GM21786 (cell line): ENCODE results near the gene RALGPS1.
"Not testable (repeated sequence)": the region's sequence is repeated elsewhere in the genome, so short reads cannot be mapped to it uniquely, and the experiment has no call there.

Experiments
- ATAC-seq: cut with Tn5 transposase; IDR thresholded peaks from one replicate; pipeline ENCODE4 v1.9.1; 2021; ENCODE audit not compliant: unreplicated experiment

Gene RALGPS1

GRCh38 chr9:127168756-127169574 is 254.4 kb downstream of the RALGPS1 start:
- ATAC-seq, result no peak

GRCh38 chr9:127169575-127169883 is 254.9 kb downstream of the RALGPS1 start:
- no peak for ATAC-seq

DNA sequence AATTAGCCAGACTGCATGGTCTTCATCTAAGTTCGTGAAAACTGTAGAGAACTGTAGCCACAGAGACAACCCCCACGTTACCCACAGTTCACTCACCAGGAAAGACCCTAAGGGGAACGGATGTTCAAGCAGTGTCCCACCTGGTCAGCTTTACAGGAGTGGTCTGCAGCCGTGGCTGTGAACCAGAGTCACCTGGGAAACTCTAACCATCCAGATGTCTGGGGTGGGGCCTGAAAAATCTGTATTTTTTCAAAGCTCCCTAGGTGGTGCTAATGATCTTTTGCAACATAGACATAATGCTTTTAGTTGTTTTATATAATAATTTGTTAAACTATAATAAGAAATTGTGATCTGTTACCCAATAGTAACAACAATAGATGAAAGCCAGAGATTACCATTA is 255.5 kb downstream of the RALGPS1 start:
- no peak for ATAC-seq

DNA sequence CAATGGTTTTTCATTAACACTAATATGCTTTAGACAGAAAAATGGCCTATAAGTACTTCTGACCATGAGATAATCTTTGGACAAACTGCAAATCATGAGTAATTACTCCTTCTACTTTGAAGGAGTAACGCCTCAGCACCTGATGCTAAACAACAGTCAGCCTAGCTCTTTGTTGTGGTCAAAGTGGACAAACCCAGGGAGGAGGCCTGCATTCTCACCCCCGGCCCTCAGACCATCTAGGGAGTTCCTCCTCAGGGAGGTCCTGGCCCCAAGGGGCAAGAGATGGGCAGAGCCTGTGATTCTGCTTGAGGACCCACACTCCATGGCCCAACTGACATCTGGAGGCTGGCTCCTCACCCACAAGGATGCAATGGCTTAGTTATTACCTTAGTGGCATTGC is 256.1 kb downstream of the RALGPS1 start:
- ATAC-seq, result no peak

DNA sequence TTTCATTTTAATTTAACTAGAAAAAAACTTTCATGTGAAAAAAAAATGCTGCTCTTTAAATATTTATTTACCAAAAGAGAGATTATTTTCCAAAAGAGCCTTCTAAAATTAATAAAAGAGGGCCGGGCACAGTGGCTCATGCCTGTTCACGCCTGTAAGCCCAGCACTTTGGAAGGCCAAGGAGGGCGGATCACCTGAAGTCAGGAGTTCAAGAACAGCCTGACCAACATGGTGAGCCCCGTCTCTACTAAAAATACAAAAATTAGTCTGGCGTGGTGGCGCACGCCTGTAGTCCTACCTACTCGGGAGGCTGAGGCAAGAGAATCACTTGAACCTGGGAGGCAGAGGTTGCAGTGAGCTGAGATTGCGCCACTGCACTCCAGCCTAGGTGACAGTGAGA is 256.8 kb downstream of the RALGPS1 start:
- ATAC-seq, result not testable (repeated sequence)

GRCh38 chr9:127172066-127172707 is 257.6 kb downstream of the RALGPS1 start:
- ATAC-seq, result no peak

DNA sequence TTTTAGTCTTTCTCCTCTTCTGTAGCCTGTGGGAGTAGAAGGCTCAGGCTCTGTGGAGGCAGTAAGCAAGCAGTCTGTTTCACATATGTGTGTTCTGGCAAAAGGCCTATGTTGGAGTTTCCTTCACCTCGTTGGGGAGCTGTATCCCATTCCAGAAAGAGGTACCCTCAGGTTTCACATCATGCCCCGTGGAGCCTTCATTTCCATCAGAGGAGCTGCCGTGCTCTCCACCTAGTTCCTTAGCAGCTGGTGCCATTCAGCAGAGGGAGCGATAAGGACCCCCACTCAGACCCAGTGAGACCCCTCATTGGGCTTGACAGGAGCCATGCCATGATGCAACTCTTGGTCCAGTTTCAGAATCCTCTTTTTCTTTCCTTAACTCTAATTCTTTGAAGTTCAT is 258.5 kb downstream of the RALGPS1 start:
- ATAC-seq, result no peak

DNA sequence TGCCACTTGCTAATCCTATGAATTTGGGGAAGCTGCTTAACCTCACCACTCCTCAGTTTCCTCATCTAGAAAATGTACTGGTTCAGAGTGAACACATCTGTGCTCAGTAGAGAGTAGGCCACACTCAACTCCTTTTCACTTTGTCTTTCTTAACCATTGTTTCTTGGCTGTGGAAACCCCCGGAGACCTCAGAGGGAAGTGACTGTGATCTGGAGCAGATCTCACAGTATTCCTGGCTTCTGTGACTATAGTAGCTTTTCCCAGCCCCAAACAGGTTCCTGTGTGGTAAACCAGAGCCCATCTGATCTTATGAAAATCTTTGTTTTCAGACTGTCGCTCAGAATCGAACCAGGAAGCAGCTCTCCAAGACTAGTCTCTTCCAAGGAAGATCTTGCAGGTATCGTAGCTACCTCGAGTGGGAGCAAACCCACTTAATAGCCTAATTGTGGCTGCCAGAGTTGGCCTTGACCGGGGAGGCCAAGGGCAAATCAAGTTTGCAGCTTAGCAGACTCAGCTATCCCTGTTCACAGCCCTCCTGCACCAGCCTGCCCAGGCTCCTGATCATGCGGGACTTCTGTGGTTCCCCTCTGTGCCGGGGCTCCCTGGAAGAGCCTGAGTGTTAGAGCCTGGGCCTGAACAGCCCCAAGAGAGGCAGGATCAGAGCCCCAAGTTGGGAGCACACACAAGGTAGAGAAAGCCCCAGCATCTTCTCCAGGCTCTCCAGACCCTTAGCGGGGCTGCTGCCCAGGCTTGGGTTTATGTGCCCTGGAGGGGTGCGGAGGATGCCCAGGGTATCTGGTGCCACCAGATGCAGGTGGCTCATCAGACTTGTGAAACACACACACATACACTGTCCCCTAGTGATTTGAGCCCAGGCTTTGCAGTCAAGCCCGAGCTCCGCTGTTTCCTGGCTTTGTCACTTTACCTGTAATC is 260.1 kb downstream of the RALGPS1 start:
- ATAC-seq, result no peak

DNA sequence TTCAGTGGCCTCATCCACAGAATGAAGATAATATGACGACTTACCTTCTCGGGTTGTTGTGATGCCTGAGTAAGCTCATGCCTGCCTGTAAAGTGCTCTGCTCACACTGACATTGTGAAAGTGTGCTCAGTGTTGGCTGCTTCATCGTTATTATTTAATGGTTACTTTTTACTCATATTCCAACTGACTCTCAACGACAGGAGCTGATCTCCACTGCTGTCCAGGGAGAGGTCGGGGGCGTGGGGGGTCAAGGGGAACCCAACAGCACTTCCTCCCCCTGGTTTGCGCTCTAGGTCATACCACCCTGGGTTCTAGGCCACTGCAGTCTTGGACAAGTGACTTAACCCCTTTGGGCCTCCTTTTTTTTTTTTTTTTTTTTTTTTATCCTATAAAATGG is 260.7 kb downstream of the RALGPS1 start:
- no peak for ATAC-seq

DNA sequence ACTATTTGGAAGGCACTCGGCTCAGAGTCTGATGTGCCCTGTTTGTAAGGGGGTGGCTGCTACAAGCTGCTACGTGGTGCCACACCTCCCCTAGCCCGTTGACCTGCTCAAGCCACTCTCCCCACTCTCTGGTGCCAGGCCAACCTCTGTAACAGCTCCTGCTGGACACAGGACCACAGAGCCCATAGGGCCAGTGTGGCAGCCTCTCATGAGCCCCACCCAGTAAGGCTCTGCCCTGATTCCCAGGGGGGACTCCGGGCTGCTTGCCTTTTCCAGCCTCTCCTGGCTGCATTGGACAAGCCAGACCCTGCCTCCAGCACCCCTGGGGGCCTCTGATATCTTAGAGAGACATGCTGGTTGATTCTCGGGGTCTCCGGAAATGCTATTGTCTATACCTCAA is 261.2 kb downstream of the RALGPS1 start:
- ATAC-seq, result no peak

DNA sequence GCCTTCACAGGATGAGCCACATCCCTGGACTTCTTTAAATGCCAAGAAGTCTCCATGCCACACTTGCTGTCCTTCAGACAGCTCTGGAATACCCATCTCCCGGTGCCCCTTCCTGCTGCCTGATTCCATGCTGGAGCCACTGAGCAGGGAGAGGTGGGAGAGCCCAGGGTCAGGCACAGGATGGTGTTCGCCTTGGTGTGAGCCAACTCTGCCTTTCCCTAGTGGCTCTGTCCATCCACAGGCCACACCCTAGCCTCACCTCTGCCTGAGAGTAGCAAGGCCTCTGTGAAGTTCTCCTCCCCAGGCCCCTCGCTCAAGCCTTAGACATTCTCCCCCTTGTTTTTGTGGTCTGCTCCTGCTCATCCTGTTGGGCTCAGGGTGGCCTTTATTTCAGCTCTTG is 262.0 kb downstream of the RALGPS1 start:
- no peak for ATAC-seq

- ATAC-seq, result no peak
Observed at GRCh38 chr9:127177231-127177630, 262.6 kb downstream of the RALGPS1 start.

- ATAC-seq, result no peak
Observed at GRCh38 chr9:127177665-127178265, 263.2 kb downstream of the RALGPS1 start.

DNA sequence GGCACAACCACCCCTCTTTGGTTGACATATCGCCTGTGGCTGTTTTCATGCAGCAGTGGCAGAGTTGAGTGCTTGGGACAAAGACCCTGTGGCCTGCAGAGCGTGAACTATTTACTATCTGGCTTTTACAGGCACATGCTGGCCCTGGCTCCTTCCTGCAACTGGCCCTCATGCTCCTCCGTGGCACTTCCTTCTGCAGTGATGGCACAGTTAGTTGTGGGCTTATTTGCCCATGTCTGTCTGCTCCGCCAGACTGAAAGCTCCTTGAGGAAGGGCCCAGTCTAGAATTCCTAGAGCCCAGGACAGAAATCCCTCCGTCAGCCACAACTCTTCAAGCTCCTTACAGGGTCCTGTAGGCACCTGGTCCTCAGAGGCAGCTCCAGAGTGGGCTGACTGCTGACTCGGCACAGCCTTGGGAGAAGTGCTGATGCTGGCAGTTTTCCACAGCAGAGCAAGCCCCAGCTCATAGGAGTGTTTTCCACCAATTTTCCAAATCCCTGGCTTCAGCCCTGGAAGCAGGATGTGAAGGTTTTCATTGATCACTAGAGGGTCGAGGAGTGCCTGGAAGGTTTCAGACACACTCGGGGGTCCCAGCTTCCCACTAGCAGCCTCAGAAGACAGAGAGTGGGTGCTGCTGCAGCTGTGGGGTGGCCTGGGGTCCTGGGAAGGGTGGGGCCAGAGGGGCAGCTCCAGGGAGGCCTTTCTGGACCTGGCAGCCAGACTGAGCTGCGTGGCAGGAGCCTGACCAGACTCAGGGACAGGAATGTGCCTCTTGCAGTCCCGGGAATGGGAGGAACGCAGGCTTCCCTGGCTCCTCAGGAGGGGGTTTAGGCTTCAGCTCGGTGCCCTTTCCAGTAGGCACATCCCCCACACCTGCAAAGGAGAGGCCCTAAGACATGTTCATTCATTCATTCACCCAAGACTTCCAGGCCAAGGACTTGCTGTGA is 264.4 kb downstream of the RALGPS1 start:
- no peak for ATAC-seq

- no peak for ATAC-seq
Observed at GRCh38 chr9:127179633-127180441, 265.3 kb downstream of the RALGPS1 start.

- ATAC-seq, result no peak
Observed at GRCh38 chr9:127180457-127181314, 266.1 kb downstream of the RALGPS1 start.

DNA sequence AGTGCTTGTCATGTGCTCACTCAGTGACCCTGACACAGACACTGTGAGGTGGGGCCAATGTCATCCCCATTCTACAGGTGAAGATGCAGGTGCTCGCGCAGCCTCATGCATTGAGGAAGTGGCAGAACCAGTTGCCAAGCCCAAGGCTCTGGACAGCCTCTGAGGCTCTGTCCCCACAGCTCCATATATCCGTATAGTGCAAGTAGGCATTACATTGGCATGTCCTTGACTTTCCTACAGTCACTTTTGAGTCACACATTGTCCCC is 266.7 kb downstream of the RALGPS1 start:
- no peak for ATAC-seq

DNA sequence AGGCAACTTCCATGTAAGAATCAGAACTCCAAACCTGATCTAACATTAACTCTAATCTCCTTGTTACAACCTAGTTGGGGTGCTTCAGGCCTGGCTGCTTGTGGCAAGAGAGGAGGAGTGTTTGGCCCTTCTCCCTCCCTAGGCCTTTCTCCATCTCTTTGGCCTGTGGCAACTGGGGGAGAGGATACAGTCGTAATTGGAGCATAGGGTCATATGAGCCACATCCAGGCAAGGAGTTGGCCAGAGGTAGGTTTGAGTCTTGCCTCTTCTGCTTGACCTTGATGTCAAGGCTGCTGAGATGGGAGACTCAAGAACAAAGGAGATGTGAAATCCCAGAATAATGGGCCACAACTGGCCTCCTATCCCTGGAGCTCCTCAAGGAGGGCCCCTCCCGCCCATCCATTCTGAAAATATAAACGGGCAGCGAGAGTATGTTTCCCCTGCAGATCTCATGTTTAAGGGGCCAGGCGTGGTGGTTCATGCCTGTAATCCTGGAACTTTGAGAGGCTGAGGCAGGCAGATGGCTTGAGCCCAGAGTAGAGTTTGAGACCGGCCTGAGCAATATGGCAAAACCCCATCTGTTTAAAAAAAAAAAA is 267.1 kb downstream of the RALGPS1 start:
- no peak for ATAC-seq
